HCT116 (cell line): ENCODE measurements around the gene PC.

Experiments
- CEBPB ChIP-seq: IDR thresholded peaks from 2 replicates; pipeline ENCODE4 v1.6.1; 2012; ENCODE audit warnings: low read depth
- EZH2 ChIP-seq: fragments of 200-600 bp; sonication (generic); IDR thresholded peaks from 2 replicates; pipeline ENCODE4 v1.6.1; 2017; ENCODE audit warnings: antibody characterized with exemption, mixed run types
- FOSL1 ChIP-seq: IDR thresholded peaks from 2 replicates; pipeline ENCODE4 v1.6.1; 2012; ENCODE audit warnings: low read depth
- JUND ChIP-seq: IDR thresholded peaks from 2 replicates; pipeline ENCODE4 v1.6.1; 2012
- POLR2A ChIP-seq: IDR thresholded peaks from 2 replicates; pipeline ENCODE4 v1.7.0; 2011; ENCODE audit warnings: borderline replicate concordance; ENCODE audit not compliant: insufficient read depth, insufficient read length; ENCODE audit errors: extremely low read depth
- POLR2AphosphoS5 ChIP-seq: IDR thresholded peaks from 2 replicates; pipeline ENCODE4 v1.6.1; 2011; ENCODE audit warnings: mild to moderate bottlenecking, low read depth, low read length, moderate library complexity
- TF ChIP-seq, protein P1 (sequence below): IDR thresholded peaks from 2 replicates; pipeline ENCODE4 v1.6.1; 2012; ENCODE audit warnings: low read depth
- TF ChIP-seq, protein P2 (sequence below), 3 experiments: fragments of 200-600 bp in 1 of 3; sonication (generic) in 1 of 3; IDR thresholded peaks in 2 of 3; conservative IDR thresholded peaks in 1 of 3; 2 replicates each; pipeline ENCODE4 v1.5.1; 2012 to 2017; ENCODE audit warnings: low read depth in 2 of 3, low read length in 2 of 3, antibody characterized with exemption in 1 of 3, borderline replicate concordance in 1 of 3, control low read depth in 1 of 3, mild to moderate bottlenecking in 1 of 3, mixed read lengths in 1 of 3, mixed run types in 1 of 3, moderate library complexity in 1 of 3; ENCODE audit not compliant: insufficient read depth in 1 of 3
- TF ChIP-seq, protein P3 (sequence below): IDR thresholded peaks from 2 replicates; pipeline ENCODE4 v1.6.1; 2012
- TF ChIP-seq, protein P4 (sequence below): IDR thresholded peaks from 2 replicates; pipeline ENCODE4 v1.6.1; 2012
- TF ChIP-seq, protein P5 (sequence below): IDR thresholded peaks from 2 replicates; pipeline ENCODE4 v1.6.1; 2011; ENCODE audit warnings: mild to moderate bottlenecking, low read length, moderate library complexity; ENCODE audit not compliant: insufficient replicate concordance; ENCODE audit errors: extremely low read depth

DNA sequence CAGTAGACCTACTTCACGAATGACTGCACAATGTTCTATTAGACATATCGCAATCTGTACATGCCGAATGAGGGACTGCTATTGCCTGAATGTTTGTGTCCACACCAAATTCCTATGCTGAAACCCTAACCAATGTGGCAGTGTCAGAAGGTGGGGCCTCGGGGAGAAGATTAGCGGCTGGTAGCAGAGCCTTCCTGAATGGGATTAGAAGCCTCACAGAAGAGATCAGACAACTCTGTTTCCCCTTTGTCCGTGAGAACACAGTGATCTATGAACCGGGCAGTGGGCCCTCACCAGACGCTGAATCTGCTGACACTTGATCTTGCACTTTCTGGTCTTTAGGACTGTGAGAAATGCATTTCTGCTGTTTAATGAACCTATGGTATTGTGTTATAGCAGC lies 68.2 kb downstream of the PC start:
- TF ChIP-seq, protein P1, sequence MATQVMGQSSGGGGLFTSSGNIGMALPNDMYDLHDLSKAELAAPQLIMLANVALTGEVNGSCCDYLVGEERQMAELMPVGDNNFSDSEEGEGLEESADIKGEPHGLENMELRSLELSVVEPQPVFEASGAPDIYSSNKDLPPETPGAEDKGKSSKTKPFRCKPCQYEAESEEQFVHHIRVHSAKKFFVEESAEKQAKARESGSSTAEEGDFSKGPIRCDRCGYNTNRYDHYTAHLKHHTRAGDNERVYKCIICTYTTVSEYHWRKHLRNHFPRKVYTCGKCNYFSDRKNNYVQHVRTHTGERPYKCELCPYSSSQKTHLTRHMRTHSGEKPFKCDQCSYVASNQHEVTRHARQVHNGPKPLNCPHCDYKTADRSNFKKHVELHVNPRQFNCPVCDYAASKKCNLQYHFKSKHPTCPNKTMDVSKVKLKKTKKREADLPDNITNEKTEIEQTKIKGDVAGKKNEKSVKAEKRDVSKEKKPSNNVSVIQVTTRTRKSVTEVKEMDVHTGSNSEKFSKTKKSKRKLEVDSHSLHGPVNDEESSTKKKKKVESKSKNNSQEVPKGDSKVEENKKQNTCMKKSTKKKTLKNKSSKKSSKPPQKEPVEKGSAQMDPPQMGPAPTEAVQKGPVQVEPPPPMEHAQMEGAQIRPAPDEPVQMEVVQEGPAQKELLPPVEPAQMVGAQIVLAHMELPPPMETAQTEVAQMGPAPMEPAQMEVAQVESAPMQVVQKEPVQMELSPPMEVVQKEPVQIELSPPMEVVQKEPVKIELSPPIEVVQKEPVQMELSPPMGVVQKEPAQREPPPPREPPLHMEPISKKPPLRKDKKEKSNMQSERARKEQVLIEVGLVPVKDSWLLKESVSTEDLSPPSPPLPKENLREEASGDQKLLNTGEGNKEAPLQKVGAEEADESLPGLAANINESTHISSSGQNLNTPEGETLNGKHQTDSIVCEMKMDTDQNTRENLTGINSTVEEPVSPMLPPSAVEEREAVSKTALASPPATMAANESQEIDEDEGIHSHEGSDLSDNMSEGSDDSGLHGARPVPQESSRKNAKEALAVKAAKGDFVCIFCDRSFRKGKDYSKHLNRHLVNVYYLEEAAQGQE, result no peak
- TF ChIP-seq FOSL1 (no peak), POLR2A (no peak), EZH2 (no peak), JUND (no peak), CEBPB (no peak), POLR2AphosphoS5 (no peak)
- TF ChIP-seq, protein P2, sequence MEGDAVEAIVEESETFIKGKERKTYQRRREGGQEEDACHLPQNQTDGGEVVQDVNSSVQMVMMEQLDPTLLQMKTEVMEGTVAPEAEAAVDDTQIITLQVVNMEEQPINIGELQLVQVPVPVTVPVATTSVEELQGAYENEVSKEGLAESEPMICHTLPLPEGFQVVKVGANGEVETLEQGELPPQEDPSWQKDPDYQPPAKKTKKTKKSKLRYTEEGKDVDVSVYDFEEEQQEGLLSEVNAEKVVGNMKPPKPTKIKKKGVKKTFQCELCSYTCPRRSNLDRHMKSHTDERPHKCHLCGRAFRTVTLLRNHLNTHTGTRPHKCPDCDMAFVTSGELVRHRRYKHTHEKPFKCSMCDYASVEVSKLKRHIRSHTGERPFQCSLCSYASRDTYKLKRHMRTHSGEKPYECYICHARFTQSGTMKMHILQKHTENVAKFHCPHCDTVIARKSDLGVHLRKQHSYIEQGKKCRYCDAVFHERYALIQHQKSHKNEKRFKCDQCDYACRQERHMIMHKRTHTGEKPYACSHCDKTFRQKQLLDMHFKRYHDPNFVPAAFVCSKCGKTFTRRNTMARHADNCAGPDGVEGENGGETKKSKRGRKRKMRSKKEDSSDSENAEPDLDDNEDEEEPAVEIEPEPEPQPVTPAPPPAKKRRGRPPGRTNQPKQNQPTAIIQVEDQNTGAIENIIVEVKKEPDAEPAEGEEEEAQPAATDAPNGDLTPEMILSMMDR (IDR thresholded peaks at IDR 0.05 in 2 of 3, conservative IDR thresholded peaks at IDR 0.05 in 1 of 3; ENCODE audit: borderline replicate concordance in 1 of 3, insufficient read depth in 1 of 3, low read depth in 2 of 3, low read length in 2 of 3), result no peak
- TF ChIP-seq, protein P3, sequence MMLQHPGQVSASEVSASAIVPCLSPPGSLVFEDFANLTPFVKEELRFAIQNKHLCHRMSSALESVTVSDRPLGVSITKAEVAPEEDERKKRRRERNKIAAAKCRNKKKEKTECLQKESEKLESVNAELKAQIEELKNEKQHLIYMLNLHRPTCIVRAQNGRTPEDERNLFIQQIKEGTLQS, result no peak
- TF ChIP-seq, protein P4, sequence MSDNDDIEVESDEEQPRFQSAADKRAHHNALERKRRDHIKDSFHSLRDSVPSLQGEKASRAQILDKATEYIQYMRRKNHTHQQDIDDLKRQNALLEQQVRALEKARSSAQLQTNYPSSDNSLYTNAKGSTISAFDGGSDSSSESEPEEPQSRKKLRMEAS, result no peak
- TF ChIP-seq, protein P5, sequence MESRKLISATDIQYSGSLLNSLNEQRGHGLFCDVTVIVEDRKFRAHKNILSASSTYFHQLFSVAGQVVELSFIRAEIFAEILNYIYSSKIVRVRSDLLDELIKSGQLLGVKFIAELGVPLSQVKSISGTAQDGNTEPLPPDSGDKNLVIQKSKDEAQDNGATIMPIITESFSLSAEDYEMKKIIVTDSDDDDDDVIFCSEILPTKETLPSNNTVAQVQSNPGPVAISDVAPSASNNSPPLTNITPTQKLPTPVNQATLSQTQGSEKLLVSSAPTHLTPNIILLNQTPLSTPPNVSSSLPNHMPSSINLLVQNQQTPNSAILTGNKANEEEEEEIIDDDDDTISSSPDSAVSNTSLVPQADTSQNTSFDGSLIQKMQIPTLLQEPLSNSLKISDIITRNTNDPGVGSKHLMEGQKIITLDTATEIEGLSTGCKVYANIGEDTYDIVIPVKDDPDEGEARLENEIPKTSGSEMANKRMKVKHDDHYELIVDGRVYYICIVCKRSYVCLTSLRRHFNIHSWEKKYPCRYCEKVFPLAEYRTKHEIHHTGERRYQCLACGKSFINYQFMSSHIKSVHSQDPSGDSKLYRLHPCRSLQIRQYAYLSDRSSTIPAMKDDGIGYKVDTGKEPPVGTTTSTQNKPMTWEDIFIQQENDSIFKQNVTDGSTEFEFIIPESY, result no peak
